ENCODE data around the gene MX2. TPM values are rescaled to one million over a fixed set of nuclear protein-coding genes. Genes with fewer than 3 reads are reported as not detected.

Gene MX2
- total and polyA plus RNA-seq, 9 of the 15 experiments (the other 6 are each of a cell fraction or from before 2014, with no cell fraction given), result 0.10 to 0.95 (median 0.47) TPM; not detected in 1

DNA sequence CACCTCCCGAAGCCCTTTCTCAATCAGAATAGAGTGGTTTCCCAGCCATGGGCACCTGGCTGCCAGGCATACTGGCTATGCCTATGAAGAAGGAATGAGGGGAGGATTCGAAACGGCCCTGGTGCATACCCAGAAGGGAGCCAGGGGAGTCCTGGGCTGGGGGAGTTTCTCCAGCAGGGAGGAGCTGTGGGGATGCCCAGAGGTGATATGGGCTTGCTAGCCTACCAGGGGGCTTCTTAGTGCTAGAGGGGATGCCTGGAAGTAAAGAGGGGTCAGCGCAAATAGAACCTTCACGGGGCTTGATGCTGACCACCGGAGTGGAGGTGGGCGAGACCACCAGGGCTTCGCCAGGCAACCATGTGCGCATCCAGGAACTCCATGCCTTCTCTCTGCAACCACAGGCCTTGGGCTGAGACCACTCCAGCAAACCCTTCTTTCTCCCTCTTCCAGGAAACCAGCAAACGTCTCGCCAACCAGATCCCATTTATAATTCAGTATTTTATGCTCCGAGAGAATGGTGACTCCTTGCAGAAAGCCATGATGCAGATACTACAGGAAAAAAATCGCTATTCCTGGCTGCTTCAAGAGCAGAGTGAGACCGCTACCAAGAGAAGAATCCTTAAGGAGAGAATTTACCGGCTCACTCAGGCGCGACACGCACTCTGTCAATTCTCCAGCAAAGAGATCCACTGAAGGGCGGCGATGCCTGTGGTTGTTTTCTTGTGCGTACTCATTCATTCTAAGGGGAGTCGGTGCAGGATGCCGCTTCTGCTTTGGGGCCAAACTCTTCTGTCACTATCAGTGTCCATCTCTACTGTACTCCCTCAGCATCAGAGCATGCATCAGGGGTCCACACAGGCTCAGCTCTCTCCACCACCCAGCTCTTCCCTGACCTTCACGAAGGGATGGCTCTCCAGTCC lies 46.0 kb downstream of the MX2 start:
- CTCF ChIA-PET (ENCODE audit: low intra/inter-chr PET ratio), result no interaction called here

More for the DNA sequence above, 46.0 kb downstream of the MX2 start:
- H3K4me1 ChIP-seq (replicated peaks in 1 of 2; ENCODE audit: control insufficient read depth in 2 of 2, insufficient read depth in 2 of 2, low read length in 2 of 2), result no peaks in the 10 kb centered on the region
- no TSS peak for BruUV-seq (replicated peaks)
- POLR2A ChIA-PET, result no interaction called here
- in situ Hi-C loops (cut with MboI), result no loop called here
- FAIRE-seq (no peak), DNase-seq (ENCODE audit: extremely low read depth in 1 of 4, low spot score in 3 of 4) (no peak), ATAC-seq (no peak)
- H3K27me3 ChIP-seq (ENCODE audit: control insufficient read depth in 2 of 2, insufficient read depth in 2 of 2, low read length in 2 of 2), result peaks cover 15 to 31% of the 10 kb centered on the region in 2 experiments; a peak in 3 of 5 replicates
- WGBS (ENCODE audit: insufficient coverage, low coverage, missing lambda C conversion rate), result 1% methylated on average over 24 of the region's 24 CpGs
- no peaks in the 10 kb centered on the region for H3K9me1 ChIP-seq (ENCODE audit: control insufficient read depth, insufficient read depth, low read length)
- no peaks in the 10 kb centered on the region for H3K36me3 ChIP-seq (ENCODE audit: control insufficient read depth, insufficient read depth, low read length)
- no peaks in the 10 kb centered on the region for H3K9me3 ChIP-seq (replicated peaks; ENCODE audit: control insufficient read depth, insufficient read depth, low read depth, low read length)
- H3K4me3 ChIP-seq, result no peak overlapping the region
- no peaks in the 10 kb centered on the region for H3K79me2 ChIP-seq (ENCODE audit: control insufficient read depth, insufficient read depth, low read length)
- no peak for TF ChIP-seq HDAC2 (IDR thresholded peaks at IDR 0.05)
- TF ChIP-seq ZNF586 (CRISPR knock-in tag; conservative IDR thresholded peaks at IDR 0.05), result no peak
- TF ChIP-seq ZNF324 (CRISPR knock-in tag; IDR thresholded peaks at IDR 0.05), result no peak
- no peak for TF ChIP-seq NFIX (CRISPR knock-in tag; IDR thresholded peaks at IDR 0.05; ENCODE audit: low read depth)
- TF ChIP-seq GABPA (tag; conservative IDR thresholded peaks at IDR 0.05; ENCODE audit: low read depth), result no peak
- TF ChIP-seq SIN3B (IDR thresholded peaks at IDR 0.05; ENCODE audit: low read depth), result no peak
- TF ChIP-seq TBP (optimal IDR thresholded peaks at IDR 0.05; ENCODE audit: low read depth, low read length), result no peak
- no peak for TF ChIP-seq SMARCC2 (IDR thresholded peaks at IDR 0.05; ENCODE audit: low read depth)
- TF ChIP-seq, protein P1, sequence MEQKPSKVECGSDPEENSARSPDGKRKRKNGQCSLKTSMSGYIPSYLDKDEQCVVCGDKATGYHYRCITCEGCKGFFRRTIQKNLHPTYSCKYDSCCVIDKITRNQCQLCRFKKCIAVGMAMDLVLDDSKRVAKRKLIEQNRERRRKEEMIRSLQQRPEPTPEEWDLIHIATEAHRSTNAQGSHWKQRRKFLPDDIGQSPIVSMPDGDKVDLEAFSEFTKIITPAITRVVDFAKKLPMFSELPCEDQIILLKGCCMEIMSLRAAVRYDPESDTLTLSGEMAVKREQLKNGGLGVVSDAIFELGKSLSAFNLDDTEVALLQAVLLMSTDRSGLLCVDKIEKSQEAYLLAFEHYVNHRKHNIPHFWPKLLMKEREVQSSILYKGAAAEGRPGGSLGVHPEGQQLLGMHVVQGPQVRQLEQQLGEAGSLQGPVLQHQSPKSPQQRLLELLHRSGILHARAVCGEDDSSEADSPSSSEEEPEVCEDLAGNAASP (IDR thresholded peaks at IDR 0.05), result no peak
- H4K20me1 ChIP-seq (replicated peaks; ENCODE audit: control insufficient read depth, insufficient read depth, low read length), result no peaks in the 10 kb centered on the region
- no peak overlapping the region for H2AFZ ChIP-seq (ENCODE audit: low read depth, low read length)
- H3K4me2 ChIP-seq (ENCODE audit: insufficient read depth, low read length), result no peak overlapping the region
- no peak overlapping the region for H3K27ac ChIP-seq (ENCODE audit: extremely low read depth, low read depth, low read length)
- no peak overlapping the region for H3K9ac ChIP-seq (ENCODE audit: insufficient read depth in 1 of 2, low read depth in 2 of 2, low read length in 2 of 2)
- intact Hi-C loops (cut with micrococcal nuclease), result no loop called here

All from K562 (cell line).